GM23248 (cell line): ENCODE results near the gene ELP5. TPM values are rescaled to one million over a fixed set of nuclear protein-coding genes. Genes with fewer than 3 reads are reported as not detected.

Experiments used
- DNase-seq: peaks from one replicate; pipeline ENCODE4 v3.0.0-alpha.2; 2015
- H2AFZ ChIP-seq: fragments of 200-600 bp; sonication (generic); 2 replicates; pipeline ENCODE4 v1.6.1; 2016; ENCODE audit warnings: antibody characterized with exemption
- H3F3A ChIP-seq: fragments of 200-600 bp; sonication (generic); 2 replicates; pipeline ENCODE4 v1.6.1; 2016; ENCODE audit warnings: mild to moderate bottlenecking, antibody characterized with exemption, mixed run types; ENCODE audit not compliant: insufficient read depth
- H3K27ac ChIP-seq: fragments of 200-600 bp; sonication (generic); 2 replicates; pipeline ENCODE4 v1.5.1; 2016; ENCODE audit warnings: mild to moderate bottlenecking
- H3K27me3 ChIP-seq: fragments of 200-600 bp; sonication (generic); replicated peaks from 2 replicates; pipeline ENCODE4 v1.6.1; 2016; ENCODE audit warnings: mild to moderate bottlenecking; ENCODE audit not compliant: insufficient read depth
- H3K36me3 ChIP-seq: fragments of 200-600 bp; sonication (generic); 2 replicates; pipeline ENCODE4 v1.6.1; 2016; ENCODE audit warnings: low read depth, mild to moderate bottlenecking
- H3K4me1 ChIP-seq: fragments of 200-600 bp; sonication (generic); 2 replicates; pipeline ENCODE4 v1.6.1; 2016; ENCODE audit warnings: mild to moderate bottlenecking; ENCODE audit not compliant: insufficient read depth
- H3K4me2 ChIP-seq: fragments of 200-600 bp; sonication (generic); one replicate; pipeline ENCODE4 v1.6.1; 2016; ENCODE audit warnings: mild to moderate bottlenecking; ENCODE audit not compliant: unreplicated experiment
- H3K4me3 ChIP-seq: fragments of 200-600 bp; sonication (generic); 2 replicates; pipeline ENCODE4 v1.5.1; 2016; ENCODE audit warnings: mild to moderate bottlenecking
- H3K79me2 ChIP-seq: fragments of 200-600 bp; sonication (generic); 2 replicates; pipeline ENCODE4 v1.6.1; 2016; ENCODE audit warnings: mild to moderate bottlenecking; ENCODE audit not compliant: insufficient read depth
- H3K9ac ChIP-seq: fragments of 200-600 bp; sonication (generic); 2 replicates; pipeline ENCODE4 v1.6.1; 2016; ENCODE audit warnings: mild to moderate bottlenecking
- H3K9me2 ChIP-seq: fragments of 200-600 bp; sonication (generic); 2 replicates; pipeline ENCODE4 v1.6.1; 2016; ENCODE audit warnings: mixed run types, mild to moderate bottlenecking, moderate library complexity; ENCODE audit not compliant: insufficient read depth
- H3K9me3 ChIP-seq: fragments of 200-600 bp; sonication (generic); one replicate; pipeline ENCODE4 v1.6.1; 2017; ENCODE audit warnings: low read depth
- H4K20me1 ChIP-seq: fragments of 200-600 bp; sonication (generic); 2 replicates; pipeline ENCODE4 v1.6.0; 2016; ENCODE audit not compliant: insufficient read depth
- EZH2 ChIP-seq: fragments of 200-600 bp; sonication (generic); IDR thresholded peaks from 2 replicates; pipeline ENCODE4 v1.6.1; 2018; ENCODE audit warnings: antibody characterized with exemption, mild to moderate bottlenecking; ENCODE audit not compliant: insufficient read depth, poor library complexity, severe bottlenecking
- EZH2phosphoT487 ChIP-seq: fragments of 200-600 bp; sonication (generic); IDR thresholded peaks from 2 replicates; pipeline ENCODE4 v1.6.1; 2018; ENCODE audit warnings: antibody characterized with exemption, moderate library complexity, mild to moderate bottlenecking, low read depth; ENCODE audit not compliant: insufficient read depth
- WGBS, 2 experiments: methylation state at CpG; one replicate each; pipeline ENCODE4 v1.1.6; 2015 to 2017; ENCODE audit warnings: low lambda C conversion rate in 2 of 2, low coverage in 1 of 2; ENCODE audit errors: missing lambda C conversion rate in 2 of 2; 5-methylcytosine and 5-hydroxymethylcytosine counted together
- in situ Hi-C: fragments of 300-500 bp; cut with MboI; formaldehyde crosslinking; loops from 2 replicates; pipeline ENCODE4 v1.15.0; 2020
- polyA plus RNA-seq: library from polyadenylated mRNA; unstranded; fragments of >200 nt; fragmentation: Nextera tagmentation; extraction: Ambion mirVana; gene quantifications from 2 replicates; pipeline ENCODE4 v1.2.1, GENCODE V29; 2016
- total RNA-seq: library from RNA; depleted of rRNA; stranded (reverse); fragments of >200 nt; shearing (Covaris generic); gene quantifications from 2 replicates; pipeline ENCODE4 v1.2.3, GENCODE V29; 2014

ELP5 gene
- total and polyA plus RNA-seq, 2 experiments from 2014 or later: 32.9 to 34.8 TPM

- Histone ChIP-seq H3K27me3 (no peaks in the 10 kb centered on the region), H3K9me3 (no peaks in the 10 kb centered on the region), H3K4me3 (no peak overlapping the region), H3K9ac (no peak overlapping the region), H3K9me2 (no peaks in the 10 kb centered on the region), H3F3A (peaks cover 14% of the 10 kb centered on the region), H4K20me1 (no peaks in the 10 kb centered on the region), H3K4me2 (no peak overlapping the region), H3K27ac (no peak overlapping the region), H3K36me3 (peaks cover 29% of the 10 kb centered on the region), H2AFZ (no peak overlapping the region), H3K4me1 (peaks cover 14% of the 10 kb centered on the region), H3K79me2 (peaks cover 30% of the 10 kb centered on the region)
- in situ Hi-C loops: no loop called here
- TF ChIP-seq EZH2phosphoT487 (no peak), EZH2 (no peak)
- 90 to 94% methylated on average over 8 of the region's 8 CpGs for WGBS, 2 experiments
- no peak for DNase-seq
Measured at GRCh38 chr17:7256766-7257456, 4.9 kb downstream of the ELP5 start.

- H4K20me1 ChIP-seq: no peaks in the 10 kb centered on the region
- H2AFZ ChIP-seq: no peak overlapping the region
- no peaks in the 10 kb centered on the region for H3K9me3 ChIP-seq
- TF ChIP-seq EZH2phosphoT487 (no peak), EZH2 (no peak)
- H3F3A ChIP-seq: peaks cover 11% of the 10 kb centered on the region
- H3K4me1 ChIP-seq: peaks cover 10% of the 10 kb centered on the region
- no peak overlapping the region for H3K9ac ChIP-seq
- no peak overlapping the region for H3K4me2 ChIP-seq
- no peak overlapping the region for H3K4me3 ChIP-seq
- H3K79me2 ChIP-seq: peaks cover 14% of the 10 kb centered on the region
- DNase-seq: peak; percentile 82
- peaks cover 29% of the 10 kb centered on the region for H3K36me3 ChIP-seq
- no peaks in the 10 kb centered on the region for H3K9me2 ChIP-seq
- no peaks in the 10 kb centered on the region for H3K27me3 ChIP-seq
- no peak overlapping the region; the same call in 1 of the 2 replicates for H3K27ac ChIP-seq
- 69 to 80% methylated on average over 7 of the region's 7 CpGs for WGBS, 2 experiments
- in situ Hi-C loops: no loop called here
Measured at GRCh38 chr17:7258731-7259554, 6.9 kb downstream of the ELP5 start.

GRCh38 chr17:7259555-7259889, 7.5 kb downstream of the ELP5 start:
- TF ChIP-seq EZH2phosphoT487 (no peak), EZH2 (no peak)
- peaks cover 16% of the 10 kb centered on the region for H3K4me1 ChIP-seq
- H3K27me3 ChIP-seq: no peaks in the 10 kb centered on the region
- no peaks in the 10 kb centered on the region for H4K20me1 ChIP-seq
- no peak for DNase-seq
- H3K27ac ChIP-seq: no peak overlapping the region
- peaks cover 9% of the 10 kb centered on the region for H3K79me2 ChIP-seq
- H3K9ac ChIP-seq: no peak overlapping the region
- 94 to 97% methylated on average over 6 of the region's 6 CpGs for WGBS, 2 experiments
- H3K9me3 ChIP-seq: no peaks in the 10 kb centered on the region
- H3F3A ChIP-seq: peaks cover 16% of the 10 kb centered on the region
- no peak overlapping the region for H3K4me2 ChIP-seq
- H3K4me3 ChIP-seq: no peak overlapping the region
- no peaks in the 10 kb centered on the region for H3K9me2 ChIP-seq
- H2AFZ ChIP-seq: no peak overlapping the region
- in situ Hi-C loops: no loop called here
- H3K36me3 ChIP-seq: peaks cover 23% of the 10 kb centered on the region; the same call in 1 of the 2 replicates

GRCh38 chr17:7260151-7260550, 8.1 kb downstream of the ELP5 start:
- in situ Hi-C loops: no loop called here
- DNase-seq: no peak
- Histone ChIP-seq H3K9ac (no peak overlapping the region), H4K20me1 (no peaks in the 10 kb centered on the region), H3F3A (peaks cover 18% of the 10 kb centered on the region), H3K27ac (no peak overlapping the region), H3K4me2 (no peak overlapping the region), H3K4me1 (peaks cover 19% of the 10 kb centered on the region), H3K9me2 (no peaks in the 10 kb centered on the region), H3K9me3 (no peaks in the 10 kb centered on the region), H3K79me2 (0 out of 2 replicates have a peak, but pooled peaks cover 2% of the 10 kb centered on the region), H3K36me3 (peaks cover 18% of the 10 kb centered on the region; the same call in 1 of the 2 replicates), H3K27me3 (no peaks in the 10 kb centered on the region), H2AFZ (no peak overlapping the region), H3K4me3 (no peak overlapping the region)
- TF ChIP-seq EZH2 (no peak), EZH2phosphoT487 (no peak)
- 75 to 100% methylated on average over 3 to 4 of the region's 4 CpGs for WGBS, 2 experiments
